HEK293 (cell line): ENCODE results near the gene BTBD16.

Experiments used
- CTCF ChIA-PET: fragments of 350-600 bp; formaldehyde crosslinking; extraction: SDS; loops from one replicate; lab custom pipeline; 2021; ENCODE audit warnings: antibody characterized with exemption; lab: Yijun Ruan, JAX
- POLR2A ChIA-PET: fragments of 300-600 bp; formaldehyde crosslinking; extraction: SDS; loops from one replicate; lab custom pipeline; 2020; ENCODE audit warnings: antibody characterized with exemption, inconsistent platforms; lab: Yijun Ruan, JAX
- H3K27ac ChIP-seq: fragments of 200-500 bp; sonication (Bioruptor generic); 2 replicates; pipeline ENCODE4 v1.5.1; 2014; ENCODE audit warnings: low read depth, low read length, control low read depth, inconsistent platforms; ENCODE audit errors: extremely low read depth
- H3K36me3 ChIP-seq, 2 experiments: fragments of 200-500 bp in 1 of 2; sonication (Bioruptor generic) in 1 of 2; 1 replicate in 1 of 2; 2 replicates in 1 of 2; pipeline ENCODE4 v1.5.1; 2014 to 2017; ENCODE audit warnings: inconsistent platforms in 2 of 2, low read length in 2 of 2; ENCODE audit not compliant: control insufficient read depth in 2 of 2, insufficient read depth in 1 of 2
- H3K4me1 ChIP-seq: fragments of 200-500 bp; sonication (Bioruptor generic); 2 replicates; pipeline ENCODE4 v1.5.1; 2014; ENCODE audit warnings: mild to moderate bottlenecking, low read length, inconsistent platforms; ENCODE audit not compliant: control insufficient read depth, insufficient read depth
- H3K4me3 ChIP-seq: 2 replicates; pipeline ENCODE4 v1.5.1; 2011; ENCODE audit warnings: low read depth, mild to moderate bottlenecking, control low read depth, low read length, moderate library complexity
- H3K9me3 ChIP-seq: fragments of 200-500 bp; sonication (Bioruptor generic); 2 replicates; pipeline ENCODE4 v1.5.1; 2014; ENCODE audit warnings: low read depth, low read length, inconsistent platforms; ENCODE audit not compliant: control insufficient read depth, insufficient read depth
- BCL11A ChIP-seq: fragments of 450-650 bp; formaldehyde crosslinking; IDR thresholded peaks from 2 replicates; pipeline ENCODE4 v1.5.1; 2016; ENCODE audit warnings: low read depth, missing biosample characterization, missing genetic modification characterization
- CTCF ChIP-seq: fragments of 450-650 bp; formaldehyde crosslinking; IDR thresholded peaks from 2 replicates; pipeline ENCODE4 v1.5.1; 2016; ENCODE audit warnings: missing biosample characterization, missing genetic modification characterization
- FEZF1 ChIP-seq: fragments of 450-650 bp; formaldehyde crosslinking; IDR thresholded peaks from 2 replicates; pipeline ENCODE4 v1.5.1; 2016; ENCODE audit warnings: missing biosample characterization, missing genetic modification characterization
- KLF9 ChIP-seq: fragments of 450-650 bp; formaldehyde crosslinking; IDR thresholded peaks from 2 replicates; pipeline ENCODE4 v1.5.1; 2016; ENCODE audit warnings: missing biosample characterization, missing genetic modification characterization, low read depth
- PRDM1 ChIP-seq: fragments of 450-650 bp; formaldehyde crosslinking; IDR thresholded peaks from 2 replicates; pipeline ENCODE4; 2016; ENCODE audit warnings: missing biosample characterization, missing genetic modification characterization
- SP2 ChIP-seq: fragments of 450-650 bp; formaldehyde crosslinking; IDR thresholded peaks from 2 replicates; pipeline ENCODE4 v1.5.1; 2016; ENCODE audit warnings: missing biosample characterization, missing genetic modification characterization
- WT1 ChIP-seq: fragments of 450-650 bp; formaldehyde crosslinking; IDR thresholded peaks from 2 replicates; pipeline ENCODE4 v1.5.1; 2016; ENCODE audit warnings: missing biosample characterization, missing genetic modification characterization
- ZEB2 ChIP-seq: fragments of 450-650 bp; formaldehyde crosslinking; IDR thresholded peaks from 2 replicates; pipeline ENCODE4 v1.5.1; 2016; ENCODE audit warnings: missing biosample characterization, missing genetic modification characterization
- ZNF157 ChIP-seq: fragments of 450-650 bp; formaldehyde crosslinking; IDR thresholded peaks from 2 replicates; pipeline ENCODE4 v1.5.1; 2016; ENCODE audit warnings: missing biosample characterization, missing genetic modification characterization
- ZNF2 ChIP-seq: fragments of 450-650 bp; formaldehyde crosslinking; IDR thresholded peaks from 2 replicates; pipeline ENCODE4 v1.5.1; 2016; ENCODE audit warnings: missing biosample characterization, missing genetic modification characterization
- ZNF211 ChIP-seq: fragments of 450-650 bp; formaldehyde crosslinking; IDR thresholded peaks from 2 replicates; pipeline ENCODE4 v1.5.1; 2016; ENCODE audit warnings: low read depth, missing biosample characterization, missing genetic modification characterization
- ZNF239 ChIP-seq: fragments of 450-650 bp; formaldehyde crosslinking; IDR thresholded peaks from 2 replicates; pipeline ENCODE4 v1.5.1; 2016; ENCODE audit warnings: missing biosample characterization, missing genetic modification characterization
- ZNF292 ChIP-seq: fragments of 450-650 bp; formaldehyde crosslinking; IDR thresholded peaks from 2 replicates; pipeline ENCODE4 v1.5.1; 2016; ENCODE audit warnings: low read depth, missing biosample characterization, missing genetic modification characterization, borderline replicate concordance
- ZNF311 ChIP-seq: fragments of 450-650 bp; formaldehyde crosslinking; IDR thresholded peaks from 2 replicates; pipeline ENCODE4 v1.5.1; 2017; ENCODE audit warnings: missing biosample characterization, missing genetic modification characterization, borderline replicate concordance
- ZNF416 ChIP-seq: fragments of 450-650 bp; formaldehyde crosslinking; IDR thresholded peaks from 2 replicates; pipeline ENCODE4 v1.5.1; 2016; ENCODE audit warnings: missing biosample characterization, missing genetic modification characterization
- ZNF449 ChIP-seq: fragments of 450-650 bp; formaldehyde crosslinking; IDR thresholded peaks from 2 replicates; pipeline ENCODE4 v1.5.1; 2017; ENCODE audit warnings: missing biosample characterization, mild to moderate bottlenecking, missing genetic modification characterization, moderate library complexity
- ZNF488 ChIP-seq: fragments of 450-650 bp; formaldehyde crosslinking; IDR thresholded peaks from 2 replicates; pipeline ENCODE4 v1.5.1; 2016; ENCODE audit warnings: missing biosample characterization, missing genetic modification characterization
- ZNF558 ChIP-seq: fragments of 450-650 bp; formaldehyde crosslinking; IDR thresholded peaks from 2 replicates; pipeline ENCODE4 v1.5.1; 2016; ENCODE audit warnings: missing biosample characterization, missing genetic modification characterization
- ZNF692 ChIP-seq: fragments of 450-650 bp; formaldehyde crosslinking; IDR thresholded peaks from 2 replicates; pipeline ENCODE4 v1.5.1; 2016; ENCODE audit warnings: missing biosample characterization, missing genetic modification characterization
- ZSCAN5A ChIP-seq: fragments of 450-650 bp; formaldehyde crosslinking; IDR thresholded peaks from 2 replicates; pipeline ENCODE4 v1.5.1; 2016; ENCODE audit warnings: missing biosample characterization, missing genetic modification characterization
- TF ChIP-seq, protein P1 (sequence below): fragments of 450-650 bp; formaldehyde crosslinking; optimal IDR thresholded peaks from 2 replicates; pipeline ENCODE3; 2016; ENCODE audit warnings: missing biosample characterization, mild to moderate bottlenecking, missing genetic modification characterization
- TF ChIP-seq, protein P2 (sequence below): fragments of 450-650 bp; IDR thresholded peaks from 2 replicates; pipeline ENCODE4 v1.5.1; 2018; ENCODE audit warnings: missing biosample characterization, missing genetic modification characterization

The BTBD16 gene

GRCh38 chr10:122263971-122264370 lies 7.1 kb upstream of the BTBD16 start:
- no peaks in the 10 kb centered on the region for H3K4me1 ChIP-seq
- no peak overlapping the region for H3K27ac ChIP-seq
- no peaks in the 10 kb centered on the region for H3K36me3 ChIP-seq
- TF ChIP-seq ZNF211, result no peak
- no peak for TF ChIP-seq ZNF2 (tag by site-specific recombination)
- no peaks in the 10 kb centered on the region for H3K9me3 ChIP-seq
- no peak overlapping the region for H3K4me3 ChIP-seq
- CTCF ChIA-PET, result interaction anchor here (0.6 to 2.6 kb wide), 10 partner anchors 9 to 534 kb away, joined by 3 to 15 read pairs (median 4); no protein-coding TSS in a partner anchor
- POLR2A ChIA-PET, result interaction anchor here (1.3 kb wide), 1 partner anchor 151 kb away, joined by 3 read pairs; no protein-coding TSS in a partner anchor

- TF ChIP-seq ZEB2 (tag by site-specific recombination) (no peak), KLF9 (tag by site-specific recombination) (no peak), ZNF292 (tag by site-specific recombination) (no peak), BCL11A (no peak), ZNF416 (tag by site-specific recombination) (no peak), SP2 (tag by site-specific recombination) (no peak), ZNF558 (tag by site-specific recombination) (no peak)
- TF ChIP-seq, protein P1, sequence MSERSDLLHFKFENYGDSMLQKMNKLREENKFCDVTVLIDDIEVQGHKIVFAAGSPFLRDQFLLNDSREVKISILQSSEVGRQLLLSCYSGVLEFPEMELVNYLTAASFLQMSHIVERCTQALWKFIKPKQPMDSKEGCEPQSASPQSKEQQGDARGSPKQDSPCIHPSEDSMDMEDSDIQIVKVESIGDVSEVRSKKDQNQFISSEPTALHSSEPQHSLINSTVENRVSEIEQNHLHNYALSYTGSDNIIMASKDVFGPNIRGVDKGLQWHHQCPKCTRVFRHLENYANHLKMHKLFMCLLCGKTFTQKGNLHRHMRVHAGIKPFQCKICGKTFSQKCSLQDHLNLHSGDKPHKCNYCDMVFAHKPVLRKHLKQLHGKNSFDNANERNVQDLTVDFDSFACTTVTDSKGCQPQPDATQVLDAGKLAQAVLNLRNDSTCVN (tag by site-specific recombination), result no peak
- Histone ChIP-seq H3K36me3 (no peaks in the 10 kb centered on the region), H3K4me1 (no peaks in the 10 kb centered on the region), H3K27ac (no peak overlapping the region), H3K4me3 (no peak overlapping the region), H3K9me3 (no peaks in the 10 kb centered on the region)
- CTCF ChIA-PET, result interaction anchor here (0.6 to 2.6 kb wide), 7 partner anchors 9 to 215 kb away, joined by 3 to 15 read pairs (median 4); no protein-coding TSS in a partner anchor
- POLR2A ChIA-PET, result interaction anchor here (1.3 kb wide), 1 partner anchor 151 kb away, joined by 3 read pairs; no protein-coding TSS in a partner anchor
Measured at GRCh38 chr10:122264436-122264835, 6.7 kb upstream of the BTBD16 start.

- CTCF ChIA-PET, result interaction anchor here (0.6 to 1.5 kb wide), 3 partner anchors 34 to 170 kb away, joined by 3 to 5 read pairs (median 3); no protein-coding TSS in a partner anchor
- H3K36me3 ChIP-seq, result no peaks in the 10 kb centered on the region
- POLR2A ChIA-PET, result no interaction called here
- H3K4me1 ChIP-seq, result no peaks in the 10 kb centered on the region
- H3K9me3 ChIP-seq, result no peaks in the 10 kb centered on the region
- no peak overlapping the region for H3K4me3 ChIP-seq
- no peak overlapping the region for H3K27ac ChIP-seq
- TF ChIP-seq FEZF1 (tag by site-specific recombination) (no peak), ZNF311 (tag by site-specific recombination) (no peak), PRDM1 (no peak), CTCF (tag by site-specific recombination) (no peak), WT1 (tag by site-specific recombination) (no peak), ZNF488 (no peak), ZNF449 (tag by site-specific recombination) (no peak), ZNF239 (tag by site-specific recombination) (no peak), ZNF692 (tag by site-specific recombination) (no peak), ZSCAN5A (tag by site-specific recombination) (no peak), ZNF157 (tag by site-specific recombination) (no peak)
- TF ChIP-seq, protein P2, sequence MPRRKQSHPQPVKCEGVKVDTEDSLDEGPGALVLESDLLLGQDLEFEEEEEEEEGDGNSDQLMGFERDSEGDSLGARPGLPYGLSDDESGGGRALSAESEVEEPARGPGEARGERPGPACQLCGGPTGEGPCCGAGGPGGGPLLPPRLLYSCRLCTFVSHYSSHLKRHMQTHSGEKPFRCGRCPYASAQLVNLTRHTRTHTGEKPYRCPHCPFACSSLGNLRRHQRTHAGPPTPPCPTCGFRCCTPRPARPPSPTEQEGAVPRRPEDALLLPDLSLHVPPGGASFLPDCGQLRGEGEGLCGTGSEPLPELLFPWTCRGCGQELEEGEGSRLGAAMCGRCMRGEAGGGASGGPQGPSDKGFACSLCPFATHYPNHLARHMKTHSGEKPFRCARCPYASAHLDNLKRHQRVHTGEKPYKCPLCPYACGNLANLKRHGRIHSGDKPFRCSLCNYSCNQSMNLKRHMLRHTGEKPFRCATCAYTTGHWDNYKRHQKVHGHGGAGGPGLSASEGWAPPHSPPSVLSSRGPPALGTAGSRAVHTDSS (tag by site-specific recombination), result no peak
Measured at GRCh38 chr10:122264931-122265330, 6.2 kb upstream of the BTBD16 start.
